ACC112 (cell line): Measurements from ENCODE around the gene JPH3.

Experiments
- H2AFZ ChIP-seq: fragments of 200-600 bp; sonication (generic); one replicate; pipeline ENCODE4 v1.6.0; 2017; ENCODE audit warnings: antibody characterized with exemption, low read length; ENCODE audit not compliant: unreplicated experiment
- H3K27ac ChIP-seq: fragments of 200-600 bp; sonication (generic); 2 replicates; pipeline ENCODE4 v1.5.1; 2014; ENCODE audit warnings: low read depth, mild to moderate bottlenecking, antibody characterized with exemption, low read length, moderate library complexity
- H3K27me3 ChIP-seq: fragments of 200-600 bp; sonication (generic); 2 replicates; pipeline ENCODE4 v1.6.1; 2014; ENCODE audit warnings: mild to moderate bottlenecking, antibody characterized with exemption, low read length, moderate library complexity, mixed read lengths; ENCODE audit not compliant: insufficient read depth
- H3K36me3 ChIP-seq: fragments of 200-600 bp; sonication (generic); 2 replicates; pipeline ENCODE4 v1.6.1; 2016; ENCODE audit warnings: mild to moderate bottlenecking, antibody characterized with exemption, low read length, moderate library complexity, mixed read lengths; ENCODE audit not compliant: insufficient read depth
- H3K4me1 ChIP-seq: fragments of 200-600 bp; sonication (generic); one replicate; pipeline ENCODE4 v1.6.1; 2016; ENCODE audit warnings: low read length, mixed read lengths; ENCODE audit not compliant: insufficient read depth, unreplicated experiment, control insufficient read depth
- H3K4me3 ChIP-seq: fragments of 200-600 bp; sonication (generic); 2 replicates; pipeline ENCODE4 v1.5.1; 2014; ENCODE audit warnings: mild to moderate bottlenecking, low read depth, low read length
- H3K79me2 ChIP-seq: fragments of 200-600 bp; sonication (generic); one replicate; pipeline ENCODE4 v1.6.0; 2016; ENCODE audit warnings: low read length; ENCODE audit not compliant: control insufficient read depth, unreplicated experiment, insufficient read depth

The JPH3 gene

DNA sequence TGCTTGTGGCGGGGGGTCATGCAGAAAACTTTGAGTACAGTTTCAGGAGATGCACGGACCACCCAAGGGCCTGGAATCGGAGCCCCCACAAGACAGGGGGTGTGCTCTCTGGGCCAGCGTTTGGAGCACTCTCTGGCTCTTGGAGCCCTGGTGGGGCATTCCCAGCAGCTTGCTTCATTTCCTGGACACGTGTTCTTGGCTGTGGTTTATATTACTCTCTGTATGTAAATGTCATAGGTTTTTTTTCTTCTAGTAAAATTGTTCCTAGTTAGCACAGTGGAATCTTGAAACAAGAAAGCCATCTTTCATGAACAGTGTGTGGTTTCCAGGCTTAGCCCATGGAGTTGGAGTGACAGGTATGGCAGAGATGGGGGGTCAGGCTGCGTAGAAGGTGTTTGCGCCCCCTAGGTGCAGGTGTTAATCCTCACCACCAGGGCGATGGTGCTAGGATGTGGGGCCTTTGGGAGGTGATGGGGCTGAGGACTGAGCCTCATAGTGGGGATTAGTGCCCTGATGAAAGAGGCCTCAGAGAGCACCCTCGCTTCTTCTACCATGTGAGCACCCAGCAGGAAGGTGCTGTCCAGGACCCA, 79.8 kb downstream of the JPH3 start:
- peaks cover 9% of the 10 kb centered on the region for H3K27me3 ChIP-seq
- no peaks in the 10 kb centered on the region for H3K36me3 ChIP-seq
- H2AFZ ChIP-seq = no peak overlapping the region

GRCh38 chr16:87682852-87683399, 80.6 kb downstream of the JPH3 start:
- no peak overlapping the region for H3K4me3 ChIP-seq
- peaks cover 8% of the 10 kb centered on the region for H3K4me1 ChIP-seq
- H3K27me3 ChIP-seq = peaks cover 9% of the 10 kb centered on the region
- H3K27ac ChIP-seq = no peak overlapping the region
- H3K79me2 ChIP-seq = no peaks in the 10 kb centered on the region
- no peak overlapping the region for H2AFZ ChIP-seq
- no peaks in the 10 kb centered on the region for H3K36me3 ChIP-seq

More for the DNA sequence above, 79.8 kb downstream of the JPH3 start:
- H3K4me3 ChIP-seq = no peak overlapping the region
- no peaks in the 10 kb centered on the region for H3K79me2 ChIP-seq
- H3K4me1 ChIP-seq = peaks cover 8% of the 10 kb centered on the region
- no peak overlapping the region for H3K27ac ChIP-seq

- Histone ChIP-seq H3K79me2 (no peaks in the 10 kb centered on the region), H3K27me3 (peaks cover 9% of the 10 kb centered on the region), H3K27ac (no peak overlapping the region), H2AFZ (no peak overlapping the region), H3K36me3 (no peaks in the 10 kb centered on the region), H3K4me1 (peaks cover 8% of the 10 kb centered on the region), H3K4me3 (no peak overlapping the region)
Measured at GRCh38 chr16:87684106-87684677, 81.9 kb downstream of the JPH3 start.

DNA sequence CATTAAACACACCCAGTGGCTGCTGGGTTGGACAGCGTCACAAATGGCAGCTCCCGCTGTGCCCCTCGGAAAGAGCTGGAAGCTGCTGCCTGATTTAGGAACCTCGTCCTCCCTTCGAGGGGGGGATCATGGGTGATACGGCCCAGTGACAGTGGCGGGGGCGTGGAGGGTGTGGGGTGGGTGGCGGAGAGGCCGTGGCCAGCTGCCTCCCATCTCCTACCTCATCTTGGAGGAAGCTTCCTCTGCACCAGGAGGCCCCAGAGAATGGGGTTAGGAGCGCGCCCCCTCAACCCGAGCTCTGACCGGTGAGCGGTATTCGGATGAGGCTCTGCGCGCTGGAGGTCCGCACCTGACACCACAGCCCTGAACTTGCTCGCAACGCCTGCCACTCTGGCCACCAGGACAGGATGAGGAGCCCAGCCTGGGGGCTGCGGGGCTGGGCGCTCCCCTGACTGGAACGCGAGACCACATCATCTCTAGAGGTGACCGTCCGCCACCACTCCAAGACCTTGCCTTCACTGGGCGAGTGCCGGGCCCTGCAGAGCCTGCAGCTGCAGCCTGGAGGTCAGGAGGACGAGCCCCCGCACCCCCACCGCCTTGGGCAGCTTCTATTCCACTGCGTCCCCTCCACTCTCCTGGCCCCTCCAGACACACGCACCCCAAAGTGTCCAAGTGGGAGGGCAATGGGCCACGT, 82.5 kb downstream of the JPH3 start:
- no peak overlapping the region for H3K4me3 ChIP-seq
- H3K4me1 ChIP-seq = peaks cover 8% of the 10 kb centered on the region
- H3K36me3 ChIP-seq = no peaks in the 10 kb centered on the region
- H3K27ac ChIP-seq = no peak overlapping the region
- H3K79me2 ChIP-seq = no peaks in the 10 kb centered on the region
- H3K27me3 ChIP-seq = peaks cover 9% of the 10 kb centered on the region
- no peak overlapping the region for H2AFZ ChIP-seq

DNA sequence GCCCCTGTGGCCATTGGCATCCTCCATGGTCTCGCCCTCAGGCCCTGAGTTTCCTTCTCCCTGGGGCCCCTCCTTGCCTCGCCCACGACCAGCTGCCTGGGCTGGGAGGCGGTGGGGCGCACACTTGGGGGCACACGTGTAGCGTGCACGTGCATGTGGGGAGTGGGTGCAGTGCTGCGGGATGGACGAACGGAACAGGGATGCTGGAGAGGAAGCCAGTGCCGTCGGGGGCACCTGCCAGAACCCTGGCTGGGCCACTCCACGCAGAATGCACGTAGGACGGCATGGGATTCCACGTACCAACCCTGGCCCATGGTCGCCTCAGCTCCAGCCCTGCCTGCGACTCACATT, 83.1 kb downstream of the JPH3 start:
- no peak overlapping the region for H3K27ac ChIP-seq
- H3K27me3 ChIP-seq = peaks cover 9% of the 10 kb centered on the region
- no peak overlapping the region for H2AFZ ChIP-seq
- H3K79me2 ChIP-seq = no peaks in the 10 kb centered on the region
- no peaks in the 10 kb centered on the region for H3K36me3 ChIP-seq
- H3K4me3 ChIP-seq = no peak overlapping the region
- peaks cover 8% of the 10 kb centered on the region for H3K4me1 ChIP-seq

- Histone ChIP-seq H3K36me3 (no peaks in the 10 kb centered on the region), H3K4me3 (no peak overlapping the region), H3K27me3 (peaks cover 9% of the 10 kb centered on the region)
Measured at GRCh38 chr16:87685766-87686165, 83.5 kb downstream of the JPH3 start.

GRCh38 chr16:87686697-87687096, 84.4 kb downstream of the JPH3 start:
- Histone ChIP-seq H3K4me1 (peaks cover 7% of the 10 kb centered on the region), H3K79me2 (no peaks in the 10 kb centered on the region), H3K27me3 (peaks cover 9% of the 10 kb centered on the region), H2AFZ (no peak overlapping the region), H3K36me3 (no peaks in the 10 kb centered on the region), H3K27ac (no peak overlapping the region), H3K4me3 (no peak overlapping the region)

More at GRCh38 chr16:87685766-87686165, 83.5 kb downstream of the JPH3 start:
- Histone ChIP-seq H3K79me2 (no peaks in the 10 kb centered on the region), H3K4me1 (peaks cover 8% of the 10 kb centered on the region), H2AFZ (no peak overlapping the region), H3K27ac (no peak overlapping the region)

- no peak overlapping the region for H3K27ac ChIP-seq
- H3K4me3 ChIP-seq = no peak overlapping the region
- H3K36me3 ChIP-seq = no peaks in the 10 kb centered on the region
- H3K79me2 ChIP-seq = no peaks in the 10 kb centered on the region
- H3K27me3 ChIP-seq = peaks cover 9% of the 10 kb centered on the region
- H3K4me1 ChIP-seq = peaks cover 1% of the 10 kb centered on the region
- no peak overlapping the region for H2AFZ ChIP-seq
Measured at GRCh38 chr16:87687126-87687910, 85.0 kb downstream of the JPH3 start.

GRCh38 chr16:87687998-87688529, 85.8 kb downstream of the JPH3 start:
- Histone ChIP-seq H3K4me1 (no peaks in the 10 kb centered on the region), H3K36me3 (no peaks in the 10 kb centered on the region), H3K4me3 (no peak overlapping the region), H3K27ac (no peak overlapping the region), H3K27me3 (peaks cover 9% of the 10 kb centered on the region), H2AFZ (no peak overlapping the region), H3K79me2 (no peaks in the 10 kb centered on the region)
